ENCODE data around the gene ONECUT3.
"Not testable (repeated sequence)": the region's sequence is repeated elsewhere in the genome, so short reads cannot be mapped to it uniquely, and the experiment has no call there.

DNA sequence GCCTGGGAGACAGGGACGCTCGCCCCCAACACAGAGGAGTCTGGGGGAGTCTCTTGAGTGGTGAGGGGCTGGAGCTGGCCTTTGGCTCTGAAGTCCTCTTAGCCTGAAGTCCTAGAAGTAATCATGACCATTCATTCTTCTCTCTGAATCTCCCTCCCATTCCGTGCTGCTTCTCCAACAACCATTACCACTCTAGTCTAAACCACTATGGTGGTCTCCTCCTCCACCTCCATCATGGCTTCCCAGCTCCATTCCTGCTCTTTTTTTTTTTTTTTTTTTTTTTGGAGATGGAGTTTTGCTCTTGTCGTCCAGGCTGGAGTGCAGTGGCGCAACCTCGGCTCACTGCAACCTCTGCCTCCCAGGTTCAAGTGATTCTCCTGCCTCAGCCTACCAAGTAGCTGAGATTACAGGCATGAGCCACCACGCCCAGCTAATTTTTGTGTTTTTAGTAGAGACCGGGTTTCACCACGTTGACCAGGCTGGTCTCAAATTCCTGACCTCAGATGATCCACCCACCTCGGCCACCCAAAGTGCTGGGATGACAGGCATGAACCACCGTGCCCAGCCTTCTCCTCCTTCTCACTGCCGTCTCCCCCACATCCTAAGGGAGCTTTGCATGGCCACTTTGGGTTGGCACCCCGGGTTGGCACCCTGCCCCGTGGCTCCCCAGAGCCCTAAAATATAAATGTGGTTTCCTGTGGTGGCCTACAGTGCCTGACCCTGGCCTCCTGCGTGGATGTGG lies 7.7 kb downstream of the ONECUT3 start:
- TF ChIP-seq, protein P1, sequence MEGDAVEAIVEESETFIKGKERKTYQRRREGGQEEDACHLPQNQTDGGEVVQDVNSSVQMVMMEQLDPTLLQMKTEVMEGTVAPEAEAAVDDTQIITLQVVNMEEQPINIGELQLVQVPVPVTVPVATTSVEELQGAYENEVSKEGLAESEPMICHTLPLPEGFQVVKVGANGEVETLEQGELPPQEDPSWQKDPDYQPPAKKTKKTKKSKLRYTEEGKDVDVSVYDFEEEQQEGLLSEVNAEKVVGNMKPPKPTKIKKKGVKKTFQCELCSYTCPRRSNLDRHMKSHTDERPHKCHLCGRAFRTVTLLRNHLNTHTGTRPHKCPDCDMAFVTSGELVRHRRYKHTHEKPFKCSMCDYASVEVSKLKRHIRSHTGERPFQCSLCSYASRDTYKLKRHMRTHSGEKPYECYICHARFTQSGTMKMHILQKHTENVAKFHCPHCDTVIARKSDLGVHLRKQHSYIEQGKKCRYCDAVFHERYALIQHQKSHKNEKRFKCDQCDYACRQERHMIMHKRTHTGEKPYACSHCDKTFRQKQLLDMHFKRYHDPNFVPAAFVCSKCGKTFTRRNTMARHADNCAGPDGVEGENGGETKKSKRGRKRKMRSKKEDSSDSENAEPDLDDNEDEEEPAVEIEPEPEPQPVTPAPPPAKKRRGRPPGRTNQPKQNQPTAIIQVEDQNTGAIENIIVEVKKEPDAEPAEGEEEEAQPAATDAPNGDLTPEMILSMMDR (conservative IDR thresholded peaks at IDR 0.05) = not testable (repeated sequence)
- not testable (repeated sequence) for TF ChIP-seq EZH2 (IDR thresholded peaks at IDR 0.05; ENCODE audit: low read depth)

All from PC-9 (cell line).